ENCODE measurements around the gene TCF12. TPM values are rescaled to one million over a fixed set of nuclear protein-coding genes. Genes with fewer than 3 reads are reported as not detected.

Gene TCF12
- total and polyA plus RNA-seq, 5 donors from 2014 or later = 45.7 to 83.7 (median 68.2) TPM

- Histone ChIP-seq H3K36me3 (ENCODE audit: control insufficient read depth, insufficient read depth, low read length) (no peaks in the 10 kb centered on the region), H3K4me3 (ENCODE audit: low read depth, low read length) (no peak overlapping the region), H3K27me3 (ENCODE audit: control insufficient read depth, insufficient read depth, low read length) (no peaks in the 10 kb centered on the region), H3K4me1 (ENCODE audit: control insufficient read depth, insufficient read depth, low read length, poor library complexity, severe bottlenecking) (peaks cover 16% of the 10 kb centered on the region), H3K27ac (ENCODE audit: insufficient read depth, low read length, poor library complexity, severe bottlenecking) (no peak overlapping the region), H3K9me3 (ENCODE audit: control insufficient read depth in 2 of 2, low read length in 2 of 2) (peaks cover 6 to 16% of the 10 kb centered on the region in 2 experiments)
- DNase-seq (no peak), ATAC-seq (ENCODE audit: low read depth in 2 of 2) (no peak)
- H3K27ac Mint-ChIP-seq = no peak overlapping the region
- H3K36me3 Mint-ChIP-seq = peaks cover 22% of the 10 kb centered on the region
- peaks cover 33 to 56% (median 40%) of the 10 kb centered on the region in 4 donors for H3K4me1 Mint-ChIP-seq
- H3K27me3 Mint-ChIP-seq = no peaks in the 10 kb centered on the region
- peaks cover 0 to 16% (median 7%) of the 10 kb centered on the region in 7 donors for H3K9me3 Mint-ChIP-seq
- H3K4me3 Mint-ChIP-seq = no peak overlapping the region
These were observed 40.8 kb downstream of the TCF12 start for GRCh38 chr15:56959318-56959648.

- peaks cover 32 to 60% (median 49%) of the 10 kb centered on the region in 4 donors for H3K4me1 Mint-ChIP-seq
- H3K27me3 Mint-ChIP-seq = no peaks in the 10 kb centered on the region
These were observed 41.7 kb downstream of the TCF12 start for GRCh38 chr15:56960116-56960515.

GRCh38 chr15:56963126-56963525 is 44.7 kb downstream of the TCF12 start:
- no peak overlapping the region for H3K27ac ChIP-seq (ENCODE audit: insufficient read depth, low read length, poor library complexity, severe bottlenecking)
- H3K27ac Mint-ChIP-seq = peak overlapping the region in 2 of 3 donors; percentile 26 to 42
- no peaks in the 10 kb centered on the region for H3K27me3 Mint-ChIP-seq

More at GRCh38 chr15:56960116-56960515, 41.7 kb downstream of the TCF12 start:
- H3K27me3 ChIP-seq (ENCODE audit: control insufficient read depth, insufficient read depth, low read length) = no peaks in the 10 kb centered on the region
- H3K27ac ChIP-seq (ENCODE audit: insufficient read depth, low read length, poor library complexity, severe bottlenecking) = no peak overlapping the region
- no peak overlapping the region for H3K4me3 ChIP-seq (ENCODE audit: low read depth, low read length)
- H3K4me3 Mint-ChIP-seq = no peak overlapping the region
- peaks cover 16% of the 10 kb centered on the region for H3K4me1 ChIP-seq (ENCODE audit: control insufficient read depth, insufficient read depth, low read length, poor library complexity, severe bottlenecking)
- peaks cover 0 to 11% (median 5%) of the 10 kb centered on the region in 7 donors for H3K9me3 Mint-ChIP-seq
- ATAC-seq (ENCODE audit: low read depth in 2 of 2) (no peak), DNase-seq (no peak)
- H3K36me3 Mint-ChIP-seq = peaks cover 15% of the 10 kb centered on the region
- peaks cover 6 to 16% of the 10 kb centered on the region in 2 experiments for H3K9me3 ChIP-seq (ENCODE audit: control insufficient read depth in 2 of 2, low read length in 2 of 2)
- no peaks in the 10 kb centered on the region for H3K36me3 ChIP-seq (ENCODE audit: control insufficient read depth, insufficient read depth, low read length)
- H3K27ac Mint-ChIP-seq = no peak overlapping the region

GRCh38 chr15:56963710-56964109 is 45.3 kb downstream of the TCF12 start:
- Histone ChIP-seq H3K27ac (ENCODE audit: insufficient read depth, low read length, poor library complexity, severe bottlenecking) (no peak overlapping the region), H3K36me3 (ENCODE audit: control insufficient read depth, insufficient read depth, low read length) (no peaks in the 10 kb centered on the region), H3K27me3 (ENCODE audit: control insufficient read depth, insufficient read depth, low read length) (no peaks in the 10 kb centered on the region), H3K4me3 (ENCODE audit: low read depth, low read length) (no peak overlapping the region), H3K4me1 (ENCODE audit: control insufficient read depth, insufficient read depth, low read length, poor library complexity, severe bottlenecking) (peaks cover 16% of the 10 kb centered on the region), H3K9me3 (ENCODE audit: control insufficient read depth in 2 of 2, low read length in 2 of 2) (no peaks in the 10 kb centered on the region)
- Mint-ChIP-seq H3K27ac (peak overlapping the region; percentile 26 to 70 (median 42)), H3K36me3 (no peaks in the 10 kb centered on the region), H3K9me3 (no peaks in the 10 kb centered on the region), H3K27me3 (no peaks in the 10 kb centered on the region), H3K4me1 (peaks cover 33 to 68% (median 46%) of the 10 kb centered on the region in 4 donors), H3K4me3 (peak overlapping the region in 3 of 4 donors; percentile 4 to 65 (median 40))
- DNase-seq (peak in 1 of 3 donors; percentile 9), ATAC-seq (ENCODE audit: low read depth in 2 of 2) (no peak)

More at GRCh38 chr15:56963126-56963525, 44.7 kb downstream of the TCF12 start:
- Histone ChIP-seq H3K9me3 (ENCODE audit: control insufficient read depth in 2 of 2, low read length in 2 of 2) (no peaks in the 10 kb centered on the region), H3K27me3 (ENCODE audit: control insufficient read depth, insufficient read depth, low read length) (no peaks in the 10 kb centered on the region), H3K4me1 (ENCODE audit: control insufficient read depth, insufficient read depth, low read length, poor library complexity, severe bottlenecking) (peaks cover 16% of the 10 kb centered on the region), H3K36me3 (ENCODE audit: control insufficient read depth, insufficient read depth, low read length) (no peaks in the 10 kb centered on the region), H3K4me3 (ENCODE audit: low read depth, low read length) (no peak overlapping the region)
- peak overlapping the region in 2 of 4 donors; percentile 4 to 65 for H3K4me3 Mint-ChIP-seq
- DNase-seq (no peak), ATAC-seq (ENCODE audit: low read depth in 2 of 2) (no peak)
- H3K36me3 Mint-ChIP-seq = no peaks in the 10 kb centered on the region
- H3K9me3 Mint-ChIP-seq = peaks cover 0 to 2% (median 0%) of the 10 kb centered on the region in 7 donors
- peaks cover 32 to 66% (median 49%) of the 10 kb centered on the region in 4 donors for H3K4me1 Mint-ChIP-seq

DNA sequence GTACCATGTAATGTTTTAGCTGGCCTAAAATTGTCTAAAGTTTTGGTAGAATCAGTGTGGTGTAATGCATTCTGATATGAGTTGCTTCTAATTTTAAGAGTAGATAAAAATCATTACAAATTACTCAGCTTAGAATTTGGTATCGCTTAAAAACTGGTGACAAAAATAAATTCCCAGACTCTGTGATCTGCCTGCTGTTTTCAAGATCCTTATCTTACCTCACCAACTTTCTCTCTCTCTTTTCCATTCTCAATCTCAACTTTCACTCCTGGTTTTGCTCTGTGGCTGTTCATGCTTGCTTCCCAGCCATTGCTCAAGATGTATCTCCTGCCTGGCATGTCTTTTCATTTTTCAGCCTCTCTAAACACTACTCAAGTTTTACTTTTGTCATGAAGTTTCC is 45.7 kb downstream of the TCF12 start:
- H3K27ac ChIP-seq (ENCODE audit: insufficient read depth, low read length, poor library complexity, severe bottlenecking) = no peak overlapping the region
- no peaks in the 10 kb centered on the region for H3K36me3 Mint-ChIP-seq
- H3K36me3 ChIP-seq (ENCODE audit: control insufficient read depth, insufficient read depth, low read length) = no peaks in the 10 kb centered on the region
- no peaks in the 10 kb centered on the region for H3K9me3 ChIP-seq (ENCODE audit: control insufficient read depth in 2 of 2, low read length in 2 of 2)
- H3K4me1 Mint-ChIP-seq = peaks cover 36 to 69% (median 49%) of the 10 kb centered on the region in 4 donors
- H3K4me3 Mint-ChIP-seq = peak overlapping the region in 2 of 4 donors; percentile 48 to 58
- peak overlapping the region; percentile 7 for H3K4me3 ChIP-seq (ENCODE audit: low read depth, low read length)
- H3K27ac Mint-ChIP-seq = peak overlapping the region in 2 of 3 donors; percentile 26 to 79
- no peak for DNase-seq
- no peak for ATAC-seq (ENCODE audit: low read depth in 2 of 2)
- H3K9me3 Mint-ChIP-seq = no peaks in the 10 kb centered on the region
- peaks cover 16% of the 10 kb centered on the region for H3K4me1 ChIP-seq (ENCODE audit: control insufficient read depth, insufficient read depth, low read length, poor library complexity, severe bottlenecking)
- no peaks in the 10 kb centered on the region for H3K27me3 ChIP-seq (ENCODE audit: control insufficient read depth, insufficient read depth, low read length)
- H3K27me3 Mint-ChIP-seq = no peaks in the 10 kb centered on the region

GRCh38 chr15:56965231-56966013 is 47.0 kb downstream of the TCF12 start:
- no peaks in the 10 kb centered on the region for H3K27me3 ChIP-seq (ENCODE audit: control insufficient read depth, insufficient read depth, low read length)
- no peaks in the 10 kb centered on the region for H3K36me3 ChIP-seq (ENCODE audit: control insufficient read depth, insufficient read depth, low read length)
- no peak overlapping the region for H3K27ac Mint-ChIP-seq
- no peak overlapping the region for H3K4me3 Mint-ChIP-seq
- H3K36me3 Mint-ChIP-seq = no peaks in the 10 kb centered on the region
- H3K27me3 Mint-ChIP-seq = no peaks in the 10 kb centered on the region
- H3K9me3 ChIP-seq (ENCODE audit: control insufficient read depth in 2 of 2, low read length in 2 of 2) = no peaks in the 10 kb centered on the region
- no peaks in the 10 kb centered on the region for H3K9me3 Mint-ChIP-seq
- ATAC-seq (ENCODE audit: low read depth in 2 of 2) = no peak
- H3K4me1 Mint-ChIP-seq = peaks cover 41 to 73% (median 53%) of the 10 kb centered on the region in 4 donors
- no peak overlapping the region for H3K27ac ChIP-seq (ENCODE audit: insufficient read depth, low read length, poor library complexity, severe bottlenecking)
- H3K4me1 ChIP-seq (ENCODE audit: control insufficient read depth, insufficient read depth, low read length, poor library complexity, severe bottlenecking) = peaks cover 16% of the 10 kb centered on the region
- DNase-seq = no peak
- H3K4me3 ChIP-seq (ENCODE audit: low read depth, low read length) = no peak overlapping the region

DNA sequence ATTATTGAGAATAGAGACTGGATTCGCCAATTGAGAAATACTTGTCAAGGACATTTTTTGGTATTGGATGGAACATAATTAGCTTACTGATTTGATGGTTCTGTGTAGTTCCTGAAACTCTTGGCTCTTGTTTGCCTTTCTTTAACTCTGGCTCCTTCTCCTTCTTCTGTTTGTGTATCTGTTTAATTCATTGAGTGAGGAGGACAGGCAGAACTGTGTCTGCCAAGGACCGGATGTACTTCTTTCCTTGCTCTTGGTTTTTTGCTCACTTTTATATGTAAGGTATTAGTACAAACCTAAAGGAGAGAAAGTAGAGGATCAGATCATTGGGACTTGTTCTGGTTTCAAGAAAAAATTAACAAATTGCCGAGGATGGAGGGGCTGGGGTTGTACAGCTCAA is 48.9 kb downstream of the TCF12 start:
- no peak overlapping the region for H3K27ac ChIP-seq (ENCODE audit: insufficient read depth, low read length, poor library complexity, severe bottlenecking)
- no peak for ATAC-seq (ENCODE audit: low read depth in 2 of 2)
- no peaks in the 10 kb centered on the region for H3K36me3 ChIP-seq (ENCODE audit: control insufficient read depth, insufficient read depth, low read length)
- H3K36me3 Mint-ChIP-seq = no peaks in the 10 kb centered on the region
- no peaks in the 10 kb centered on the region for H3K9me3 ChIP-seq (ENCODE audit: control insufficient read depth in 2 of 2, low read length in 2 of 2)
- peak overlapping the region in 1 of 4 donors; percentile 48 for H3K4me3 Mint-ChIP-seq
- no peaks in the 10 kb centered on the region for H3K9me3 Mint-ChIP-seq
- no peaks in the 10 kb centered on the region for H3K27me3 ChIP-seq (ENCODE audit: control insufficient read depth, insufficient read depth, low read length)
- peaks cover 45 to 76% (median 48%) of the 10 kb centered on the region in 4 donors for H3K4me1 Mint-ChIP-seq
- no peaks in the 10 kb centered on the region for H3K27me3 Mint-ChIP-seq
- no peak overlapping the region for H3K4me3 ChIP-seq (ENCODE audit: low read depth, low read length)
- DNase-seq = no peak
- H3K27ac Mint-ChIP-seq = peak overlapping the region in 1 of 3 donors; percentile 55
- peaks cover 17% of the 10 kb centered on the region for H3K4me1 ChIP-seq (ENCODE audit: control insufficient read depth, insufficient read depth, low read length, poor library complexity, severe bottlenecking)
